ENCODE data around the gene B3GALT5. TPM values are rescaled to one million over a fixed set of nuclear protein-coding genes. Genes with fewer than 3 reads are reported as not detected.

The B3GALT5 gene
- total and polyA plus RNA-seq, 2 of the 4 experiments (the other 2 are of a cell fraction) = 0.05 to 0.18 TPM

DNA sequence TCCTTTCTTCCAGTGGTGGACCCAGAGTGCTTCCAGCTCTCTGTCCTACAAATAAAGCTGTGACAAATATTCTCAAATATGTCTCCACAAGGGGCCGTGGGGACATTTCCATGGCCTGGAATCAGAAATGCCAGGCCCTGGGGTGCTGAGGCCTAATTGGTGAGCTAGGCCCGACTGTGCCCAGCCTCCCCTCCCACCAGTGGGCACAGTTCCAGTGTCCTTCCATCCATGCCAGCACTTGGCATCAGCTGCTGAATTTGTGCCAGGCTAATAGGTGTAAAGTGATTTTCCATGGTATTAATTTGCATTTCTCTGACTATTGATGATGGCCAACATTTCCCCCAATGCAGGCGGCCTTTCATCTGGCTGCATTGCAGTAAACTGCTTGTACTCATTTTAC is 48.5 kb upstream of the B3GALT5 start:
- no CpG with 5 or more reads among the region's 3 CpGs for WGBS, 2 experiments (ENCODE audit: extremely low coverage in 2 of 2, insufficient read length in 1 of 2)
- no peak overlapping the region for H3K56ac ChIP-seq (ENCODE audit: extremely low read depth, insufficient read depth, low read length)
- TF ChIP-seq RCOR1 (IDR thresholded peaks at IDR 0.05; ENCODE audit: insufficient replicate concordance, low read length) (no peak), POLR2A (IDR thresholded peaks at IDR 0.05; ENCODE audit: low read depth, low read length) (no peak), MAZ (IDR thresholded peaks at IDR 0.05; ENCODE audit: borderline replicate concordance, low read depth, low read length) (no peak), NFE2L2 (IDR thresholded peaks at IDR 0.05; ENCODE audit: low read depth, low read length) (no peak), FOS (IDR thresholded peaks at IDR 0.05; ENCODE audit: low read depth, low read length) (no peak), MXI1 (IDR thresholded peaks at IDR 0.05; ENCODE audit: borderline replicate concordance, low read depth, low read length) (no peak), ELK1 (IDR thresholded peaks at IDR 0.05; ENCODE audit: borderline replicate concordance, low read depth, low read length) (no peak), CHD1 (IDR thresholded peaks at IDR 0.05; ENCODE audit: low read depth, low read length) (no peak), RAD21 (IDR thresholded peaks at IDR 0.05; ENCODE audit: low read length) (no peak), MAFK (IDR thresholded peaks at IDR 0.05; ENCODE audit: low read depth, low read length) (no peak), CEBPB (IDR thresholded peaks at IDR 0.05; ENCODE audit: low read depth, low read length) (no peak), SMC3 (IDR thresholded peaks at IDR 0.05; ENCODE audit: low read depth, low read length) (no peak), CTCF (conservative IDR thresholded peaks at IDR 0.05; ENCODE audit: low read depth, low read length) (no peak), BHLHE40 (IDR thresholded peaks at IDR 0.05; ENCODE audit: low read depth, low read length) (no peak), RFX5 (IDR thresholded peaks at IDR 0.05; ENCODE audit: low read depth, low read length) (no peak)
- TF ChIP-seq, protein P1, sequence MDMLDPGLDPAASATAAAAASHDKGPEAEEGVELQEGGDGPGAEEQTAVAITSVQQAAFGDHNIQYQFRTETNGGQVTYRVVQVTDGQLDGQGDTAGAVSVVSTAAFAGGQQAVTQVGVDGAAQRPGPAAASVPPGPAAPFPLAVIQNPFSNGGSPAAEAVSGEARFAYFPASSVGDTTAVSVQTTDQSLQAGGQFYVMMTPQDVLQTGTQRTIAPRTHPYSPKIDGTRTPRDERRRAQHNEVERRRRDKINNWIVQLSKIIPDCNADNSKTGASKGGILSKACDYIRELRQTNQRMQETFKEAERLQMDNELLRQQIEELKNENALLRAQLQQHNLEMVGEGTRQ (IDR thresholded peaks at IDR 0.05; ENCODE audit: low read depth, low read length) = no peak
- ChIA-PET CTCF (no interaction called here), POLR2A (ENCODE audit: unreplicated experiment) (no interaction called here)
- H3K27ac ChIP-seq (ENCODE audit: insufficient read depth, low read length) = no peak overlapping the region
- no TSS peak for BruUV-seq (replicated peaks)
- H2AK9ac ChIP-seq (replicated peaks; ENCODE audit: low read depth, low read length, poor library complexity) = no peak overlapping the region
- no peaks in the 10 kb centered on the region for H3K79me1 ChIP-seq (ENCODE audit: low read depth in 1 of 2, low read length in 2 of 2)
- dilution Hi-C loops (cut with HindIII; ENCODE audit: low sequenced_read_pairs, unreplicated experiment) = no loop called here
- H3K4me3 ChIP-seq (ENCODE audit: insufficient read depth, low read depth, low read length) = no peak overlapping the region
- in situ Hi-C loops (cut with MboI; ENCODE audit: low sequenced_read_pairs) = no loop called here
- no peaks in the 10 kb centered on the region for H3K9me3 ChIP-seq (ENCODE audit: control insufficient read depth, insufficient read depth, low read length)
- H3K36me3 ChIP-seq (ENCODE audit: control insufficient read depth, insufficient read depth, low read length) = no peaks in the 10 kb centered on the region
- intact Hi-C loops (cut with micrococcal nuclease) = no loop called here
- no peaks in the 10 kb centered on the region for H3K9me1 ChIP-seq (ENCODE audit: insufficient read depth, low read length)
- no peak overlapping the region for H4K8ac ChIP-seq (ENCODE audit: low read depth in 2 of 2, low read length in 2 of 2)
- H2AK5ac ChIP-seq (ENCODE audit: low read depth, low read length) = no peak overlapping the region
- H4K91ac ChIP-seq (ENCODE audit: insufficient read depth, low read depth, low read length) = no peak overlapping the region
- H3K4me1 ChIP-seq (ENCODE audit: control insufficient read depth, insufficient read depth, low read length) = no peaks in the 10 kb centered on the region
- ATAC-seq (ENCODE audit: low read depth) (no peak), DNase-seq (no peak)
- H2BK5ac ChIP-seq (ENCODE audit: low read depth, low read length, poor library complexity, severe bottlenecking) = no peak overlapping the region
- no peaks in the 10 kb centered on the region for H4K20me1 ChIP-seq (ENCODE audit: insufficient read depth, low read length)
- H4K5ac ChIP-seq (ENCODE audit: low read depth, low read length) = no peak overlapping the region
- no peak overlapping the region for H3K18ac ChIP-seq (ENCODE audit: low read depth, low read length)
- H2BK15ac ChIP-seq (ENCODE audit: low read depth, low read length) = no peak overlapping the region
- H3K23ac ChIP-seq (ENCODE audit: low read depth, low read length) = no peak overlapping the region
- no peak overlapping the region for H2BK20ac ChIP-seq (ENCODE audit: low read depth, low read length)
- no peak overlapping the region for H2AFZ ChIP-seq (replicated peaks; ENCODE audit: low read length, poor library complexity)
- H3K14ac ChIP-seq (replicated peaks; ENCODE audit: low read depth, low read length) = no peak overlapping the region
- no peak overlapping the region for H3K9ac ChIP-seq (ENCODE audit: low read depth, low read length)
- H2BK120ac ChIP-seq (ENCODE audit: low read depth, low read length) = no peak overlapping the region
- H3K27me3 ChIP-seq (ENCODE audit: control insufficient read depth, insufficient read depth, low read length) = no peaks in the 10 kb centered on the region
- H3K4me2 ChIP-seq (ENCODE audit: low read depth, low read length) = no peak overlapping the region
- no peak overlapping the region for H3K4ac ChIP-seq (ENCODE audit: low read depth, low read length)
